HepG2 (cell line): Measurements from ENCODE around the gene RDM1. TPM values are rescaled to one million over a fixed set of nuclear protein-coding genes. Genes with fewer than 3 reads are reported as not detected.
A peak's percentile ranks its signal among the peaks of the same experiment; 100 is the strongest.

Experiments
- ADNP ChIP-seq: sonication (generic); formaldehyde crosslinking; IDR thresholded peaks from 2 replicates; pipeline ENCODE4 v1.4.0; 2020; ENCODE audit warnings: missing genetic modification reagents
- ATF7-NPFF ChIP-seq: sonication (generic); formaldehyde crosslinking; IDR thresholded peaks from 2 replicates; pipeline ENCODE4 v1.8.1; 2023; ENCODE audit warnings: mild to moderate bottlenecking, low read depth, missing genetic modification reagents, moderate library complexity
- CHCHD3 ChIP-seq: sonication (generic); formaldehyde crosslinking; IDR thresholded peaks from 2 replicates; pipeline ENCODE4 v1.8.0; 2022; ENCODE audit warnings: mild to moderate bottlenecking, missing genetic modification reagents, moderate library complexity
- FOXC1 ChIP-seq: sonication (generic); formaldehyde crosslinking; IDR thresholded peaks from 2 replicates; pipeline ENCODE4 v1.8.0; 2022; ENCODE audit warnings: mild to moderate bottlenecking, missing genetic modification reagents, borderline replicate concordance
- KDM6A ChIP-seq: IDR thresholded peaks from 2 replicates; pipeline ENCODE4 v1.6.1; 2016; ENCODE audit warnings: low read depth
- KMT2B ChIP-seq: IDR thresholded peaks from 2 replicates; pipeline ENCODE4 v1.6.1; 2016; ENCODE audit warnings: missing genetic modification reagents, missing compliant biosample characterization
- MAX ChIP-seq: IDR thresholded peaks from 2 replicates; pipeline ENCODE4 v1.6.1; 2012; ENCODE audit warnings: inconsistent platforms
- MED8 ChIP-seq: sonication (generic); formaldehyde crosslinking; IDR thresholded peaks from 2 replicates; pipeline ENCODE4 v1.8.1; 2023; ENCODE audit warnings: mild to moderate bottlenecking, missing genetic modification reagents; ENCODE audit not compliant: insufficient replicate concordance
- MTERF4 ChIP-seq: sonication (generic); formaldehyde crosslinking; IDR thresholded peaks from 2 replicates; pipeline ENCODE4 v1.8.0; 2023; ENCODE audit warnings: mild to moderate bottlenecking, missing genetic modification reagents
- NFE2L2 ChIP-seq: fragments of 150-350 bp; IDR thresholded peaks from 2 replicates; pipeline ENCODE4 v1.6.1; 2014; ENCODE audit warnings: low read length
- NR2C2 ChIP-seq: sonication (generic); formaldehyde crosslinking; IDR thresholded peaks from 2 replicates; pipeline ENCODE4 v1.4.0; 2020; ENCODE audit warnings: missing genetic modification reagents, mild to moderate bottlenecking, moderate library complexity, borderline replicate concordance
- RAD21 ChIP-seq: fragments of 450-650 bp; formaldehyde crosslinking; IDR thresholded peaks from 2 replicates; pipeline ENCODE4 v1.5.0; 2020; ENCODE audit warnings: mild to moderate bottlenecking
- STAT5B ChIP-seq: sonication (generic); formaldehyde crosslinking; IDR thresholded peaks from 2 replicates; pipeline ENCODE4 v1.4.0; 2020; ENCODE audit warnings: missing genetic modification reagents
- ZBTB38 ChIP-seq: sonication (generic); formaldehyde crosslinking; IDR thresholded peaks from 2 replicates; pipeline ENCODE4 v1.5.1; 2020; ENCODE audit warnings: mild to moderate bottlenecking, missing genetic modification reagents
- ZBTB42 ChIP-seq: sonication (generic); formaldehyde crosslinking; IDR thresholded peaks from 2 replicates; pipeline ENCODE4 v1.5.0; 2020; ENCODE audit warnings: mild to moderate bottlenecking, missing genetic modification reagents
- ZFP1 ChIP-seq: IDR thresholded peaks from 2 replicates; pipeline ENCODE4 v1.6.1; 2016
- ZNF124 ChIP-seq: sonication (generic); formaldehyde crosslinking; IDR thresholded peaks from 2 replicates; pipeline ENCODE4 v1.4.0; 2020; ENCODE audit warnings: missing genetic modification reagents
- ZNF207 ChIP-seq: fragments of 450-650 bp; IDR thresholded peaks from 2 replicates; pipeline ENCODE4 v1.6.1; 2016; ENCODE audit warnings: antibody characterized with exemption, borderline replicate concordance
- ZNF253 ChIP-seq: sonication (generic); formaldehyde crosslinking; IDR thresholded peaks from 2 replicates; pipeline ENCODE4 v1.8.0; 2022; ENCODE audit warnings: mild to moderate bottlenecking, missing genetic modification reagents, borderline replicate concordance
- ZNF329 ChIP-seq: sonication (generic); formaldehyde crosslinking; IDR thresholded peaks from 2 replicates; pipeline ENCODE4 v1.9.0; 2021; ENCODE audit warnings: low read depth, mild to moderate bottlenecking, missing genetic modification reagents
- ZNF331 ChIP-seq: sonication (generic); formaldehyde crosslinking; IDR thresholded peaks from 2 replicates; pipeline ENCODE4 v1.4.0; 2020; ENCODE audit warnings: missing genetic modification reagents
- ZNF563 ChIP-seq: sonication (generic); formaldehyde crosslinking; IDR thresholded peaks from 2 replicates; pipeline ENCODE4 v1.8.0; 2022; ENCODE audit warnings: mild to moderate bottlenecking, moderate library complexity, missing genetic modification reagents
- ZNF577 ChIP-seq: sonication (generic); formaldehyde crosslinking; IDR thresholded peaks from 2 replicates; pipeline ENCODE4 v1.4.0; 2020; ENCODE audit warnings: mild to moderate bottlenecking, low read depth, missing genetic modification reagents, borderline replicate concordance
- ZNF713 ChIP-seq: sonication (generic); formaldehyde crosslinking; IDR thresholded peaks from 2 replicates; pipeline ENCODE4 v1.4.0; 2020; ENCODE audit warnings: mild to moderate bottlenecking, missing genetic modification reagents
- ZNF766 ChIP-seq: sonication (generic); formaldehyde crosslinking; IDR thresholded peaks from 2 replicates; pipeline ENCODE4 v1.5.0; 2020; ENCODE audit warnings: missing genetic modification reagents, borderline replicate concordance
- polyA plus RNA-seq, 8 experiments: library from polyadenylated mRNA; depleted of rRNA in 3 of 8; stranded (reverse) in 7 of 8; unstranded in 1 of 8; fragments of >200 nt; fragmentation: Illumina TruSeq in 4 of 8; extraction: Trizol in 4 of 8; gene quantifications; 2 replicates each; pipeline versions ENCODE4 v1.2.1 to v1.2.3, GENCODE V29; 2011 to 2016; ENCODE audit warnings: low read depth in 4 of 8, missing spikeins in 1 of 8, mixed read lengths in 1 of 8; ENCODE audit not compliant: insufficient read depth in 1 of 8
- total RNA-seq, 5 experiments: library from RNA; depleted of rRNA; stranded (reverse); fragments of >200 nt; fragmentation: Illumina TruSeq; extraction: Trizol; gene quantifications; 2 replicates each; pipeline ENCODE4 v1.2.3, GENCODE V29; 2016; ENCODE audit warnings: low read depth in 1 of 5
- TF ChIP-seq, protein P1 (sequence below): fragments of 450-650 bp; IDR thresholded peaks from 2 replicates; pipeline ENCODE4 v1.6.1; 2016
- TF ChIP-seq, protein P2 (sequence below): sonication (generic); formaldehyde crosslinking; IDR thresholded peaks from 2 replicates; pipeline ENCODE4 v1.4.0; 2020; ENCODE audit warnings: mild to moderate bottlenecking, missing genetic modification reagents

RDM1 gene
- total and polyA plus RNA-seq, 2 of the 13 experiments (the other 11 are each of a cell fraction or from before 2014, with no cell fraction given), result 0.28 to 0.40 TPM

GRCh38 chr17:35973333-35974260, 43.0 kb upstream of the RDM1 start (continued):
- TF ChIP-seq, protein P1, sequence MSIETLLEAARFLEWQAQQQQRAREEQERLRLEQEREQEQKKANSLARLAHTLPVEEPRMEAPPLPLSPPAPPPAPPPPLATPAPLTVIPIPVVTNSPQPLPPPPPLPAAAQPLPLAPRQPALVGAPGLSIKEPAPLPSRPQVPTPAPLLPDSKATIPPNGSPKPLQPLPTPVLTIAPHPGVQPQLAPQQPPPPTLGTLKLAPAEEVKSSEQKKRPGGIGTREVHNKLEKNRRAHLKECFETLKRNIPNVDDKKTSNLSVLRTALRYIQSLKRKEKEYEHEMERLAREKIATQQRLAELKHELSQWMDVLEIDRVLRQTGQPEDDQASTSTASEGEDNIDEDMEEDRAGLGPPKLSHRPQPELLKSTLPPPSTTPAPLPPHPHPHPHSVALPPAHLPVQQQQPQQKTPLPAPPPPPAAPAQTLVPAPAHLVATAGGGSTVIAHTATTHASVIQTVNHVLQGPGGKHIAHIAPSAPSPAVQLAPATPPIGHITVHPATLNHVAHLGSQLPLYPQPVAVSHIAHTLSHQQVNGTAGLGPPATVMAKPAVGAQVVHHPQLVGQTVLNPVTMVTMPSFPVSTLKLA, result no peak
- TF ChIP-seq ATF7-NPFF (CRISPR knock-in tag) (peak; percentile 54; the same call in 1 of the 2 replicates), STAT5B (CRISPR knock-in tag) (0 out of 2 replicates have a peak, but pooled peaks have one; percentile 35), ZNF124 (CRISPR knock-in tag) (no peak), KMT2B (CRISPR knock-in tag) (no peak; the same call in 1 of the 2 replicates), ZNF329 (CRISPR knock-in tag) (no peak), FOXC1 (no peak; the same call in 1 of the 2 replicates), NR2C2 (peak; percentile 96), MAX (peak; percentile 70), NFE2L2 (no peak), ZNF331 (CRISPR knock-in tag) (peak; percentile 86), ZFP1 (CRISPR knock-in tag) (peak; percentile 87), CHCHD3 (CRISPR knock-in tag) (no peak), MED8 (CRISPR knock-in tag) (peak; percentile 93), ADNP (no peak), ZNF713 (CRISPR knock-in tag) (no peak), ZNF577 (CRISPR knock-in tag) (no peak), MTERF4 (CRISPR knock-in tag) (no peak), ZNF563 (CRISPR knock-in tag) (peak; percentile 45; the same call in 1 of the 2 replicates), ZBTB42 (peak; percentile 90), ZBTB38 (CRISPR knock-in tag) (peak; percentile 37; the same call in 1 of the 2 replicates), RAD21 (no peak), ZNF207 (no peak), ZNF766 (CRISPR knock-in tag) (no peak), ZNF253 (no peak), KDM6A (CRISPR knock-in tag) (peak; percentile 100)
- TF ChIP-seq, protein P2, sequence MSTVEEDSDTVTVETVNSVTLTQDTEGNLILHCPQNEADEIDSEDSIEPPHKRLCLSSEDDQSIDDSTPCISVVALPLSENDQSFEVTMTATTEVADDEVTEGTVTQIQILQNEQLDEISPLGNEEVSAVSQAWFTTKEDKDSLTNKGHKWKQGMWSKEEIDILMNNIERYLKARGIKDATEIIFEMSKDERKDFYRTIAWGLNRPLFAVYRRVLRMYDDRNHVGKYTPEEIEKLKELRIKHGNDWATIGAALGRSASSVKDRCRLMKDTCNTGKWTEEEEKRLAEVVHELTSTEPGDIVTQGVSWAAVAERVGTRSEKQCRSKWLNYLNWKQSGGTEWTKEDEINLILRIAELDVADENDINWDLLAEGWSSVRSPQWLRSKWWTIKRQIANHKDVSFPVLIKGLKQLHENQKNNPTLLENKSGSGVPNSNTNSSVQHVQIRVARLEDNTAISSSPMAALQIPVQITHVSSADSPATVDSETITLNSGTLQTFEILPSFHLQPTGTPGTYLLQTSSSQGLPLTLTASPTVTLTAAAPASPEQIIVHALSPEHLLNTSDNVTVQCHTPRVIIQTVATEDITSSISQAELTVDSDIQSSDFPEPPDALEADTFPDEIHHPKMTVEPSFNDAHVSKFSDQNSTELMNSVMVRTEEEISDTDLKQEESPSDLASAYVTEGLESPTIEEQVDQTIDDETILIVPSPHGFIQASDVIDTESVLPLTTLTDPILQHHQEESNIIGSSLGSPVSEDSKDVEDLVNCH (CRISPR knock-in tag), result no peak
